Liver (tissue), 9 donors: Measurements from ENCODE around the gene FAM193A. TPM values are rescaled to one million over a fixed set of nuclear protein-coding genes. Genes with fewer than 3 reads are reported as not detected.

Source experiments
- DNase-seq: peaks from one replicate; pipeline ENCODE4 v3.0.0-alpha.2; 2017; ENCODE audit warnings: low spot score
- H3K27ac ChIP-seq, 2 donors: one replicate each; pipeline ENCODE4 v1.7.0; 2013; ENCODE audit warnings: inconsistent platforms in 2 of 2, low read length in 2 of 2, control low read depth in 1 of 2, low read depth in 1 of 2, mild to moderate bottlenecking in 1 of 2
- H3K27me3 ChIP-seq, 4 donors: one replicate each; pipeline versions ENCODE4 v1.6.1 to v1.7.0; 2013; ENCODE audit warnings: low read length in 3 of 4, inconsistent platforms in 1 of 4, mild to moderate bottlenecking in 1 of 4, moderate library complexity in 1 of 4; ENCODE audit not compliant: control insufficient read depth in 4 of 4, insufficient read depth in 4 of 4
- H3K36me3 ChIP-seq, 4 donors: one replicate each; pipeline versions ENCODE4 v1.6.1 to v1.7.0; 2013; ENCODE audit warnings: low read length in 3 of 4, mild to moderate bottlenecking in 3 of 4, low read depth in 1 of 4, moderate library complexity in 1 of 4; ENCODE audit not compliant: control insufficient read depth in 4 of 4, insufficient read depth in 3 of 4
- H3K4me1 ChIP-seq, 4 donors: one replicate each; pipeline versions ENCODE4 v1.6.1 to v1.7.0; 2013; ENCODE audit warnings: low read length in 3 of 4, mild to moderate bottlenecking in 3 of 4, moderate library complexity in 1 of 4; ENCODE audit not compliant: control insufficient read depth in 4 of 4, insufficient read depth in 4 of 4
- H3K4me3 ChIP-seq, 3 donors: one replicate each; pipeline versions ENCODE4 v1.6.1 to v1.7.0; 2013; ENCODE audit warnings: low read length in 3 of 3, control low read depth in 1 of 3, low read depth in 1 of 3, mild to moderate bottlenecking in 1 of 3
- H3K9ac ChIP-seq, 2 donors: one replicate each; pipeline ENCODE4 v1.7.0; 2013; ENCODE audit warnings: low read length in 2 of 2, mild to moderate bottlenecking in 2 of 2, moderate library complexity in 2 of 2, control low read depth in 1 of 2, low read depth in 1 of 2
- H3K9me3 ChIP-seq, 4 donors: one replicate each; pipeline versions ENCODE4 v1.6.1 to v1.7.0; 2013; ENCODE audit warnings: low read length in 3 of 4; ENCODE audit not compliant: control insufficient read depth in 4 of 4
- ATF3 ChIP-seq: IDR thresholded peaks from 2 replicates; pipeline ENCODE4 v1.6.1; 2016; ENCODE audit warnings: antibody characterized with exemption
- CTCF ChIP-seq: fragments of 150-350 bp; IDR thresholded peaks from 2 replicates; pipeline ENCODE4 v1.5.1; 2017; ENCODE audit warnings: improper control_type of control experiment, low read depth, low read length; ENCODE audit not compliant: missing input control
- EGR1 ChIP-seq, 2 donors: IDR thresholded peaks; 2 replicates each; pipeline ENCODE4 v1.6.1; 2016 to 2018; ENCODE audit warnings: antibody characterized with exemption in 2 of 2, low read depth in 2 of 2
- FOXA1 ChIP-seq: IDR thresholded peaks from 2 replicates; pipeline ENCODE4 v1.6.1; 2016; ENCODE audit warnings: antibody characterized with exemption
- FOXA2 ChIP-seq: IDR thresholded peaks from 2 replicates; pipeline ENCODE4 v1.6.1; 2016; ENCODE audit warnings: antibody characterized with exemption
- GABPA ChIP-seq, 2 donors: IDR thresholded peaks in 1 of 2; conservative IDR thresholded peaks in 1 of 2; 2 replicates each; pipeline ENCODE4 v1.6.1; 2016; ENCODE audit warnings: antibody characterized with exemption in 2 of 2, mild to moderate bottlenecking in 1 of 2, moderate library complexity in 1 of 2
- HNF4A ChIP-seq, 2 donors: conservative IDR thresholded peaks; 2 replicates each; pipeline ENCODE4 v1.6.1; 2016; ENCODE audit warnings: antibody characterized with exemption in 2 of 2, mild to moderate bottlenecking in 2 of 2
- HNF4G ChIP-seq: IDR thresholded peaks from 2 replicates; pipeline ENCODE4 v1.6.1; 2016; ENCODE audit warnings: antibody characterized with exemption
- MAX ChIP-seq: IDR thresholded peaks from 2 replicates; pipeline ENCODE4 v1.6.1; 2016; ENCODE audit warnings: antibody characterized with exemption
- RAD21 ChIP-seq, 2 donors: IDR thresholded peaks; 2 replicates each; pipeline ENCODE4 v1.6.1; 2016; ENCODE audit warnings: antibody characterized with exemption in 2 of 2, mild to moderate bottlenecking in 2 of 2
- REST ChIP-seq: IDR thresholded peaks from 2 replicates; pipeline ENCODE4 v1.6.1; 2016; ENCODE audit warnings: antibody characterized with exemption, mild to moderate bottlenecking
- SP1 ChIP-seq: IDR thresholded peaks from 2 replicates; pipeline ENCODE4 v1.6.1; 2018; ENCODE audit warnings: antibody characterized with exemption, mild to moderate bottlenecking
- TAF1 ChIP-seq: conservative IDR thresholded peaks from 2 replicates; pipeline ENCODE4 v1.6.1; 2016; ENCODE audit warnings: antibody characterized with exemption, mild to moderate bottlenecking
- YY1 ChIP-seq: IDR thresholded peaks from 2 replicates; pipeline ENCODE4 v1.6.1; 2016; ENCODE audit warnings: antibody characterized with exemption, mild to moderate bottlenecking
- ZBTB33 ChIP-seq: IDR thresholded peaks from 2 replicates; pipeline ENCODE4 v1.6.1; 2016; ENCODE audit warnings: antibody characterized with exemption
- WGBS: extraction: QIAGEN DNeasy Blood & Tissue Kit; methylation state at CpG from one replicate; pipeline ENCODE4 v1.1.7; 2013; 5-methylcytosine and 5-hydroxymethylcytosine counted together
- polyA plus RNA-seq, 2 donors: library from polyadenylated mRNA; stranded (reverse) in 1 of 2; unstranded in 1 of 2; fragments of 200-250 nt in 1 of 2; fragments of >200 nt in 1 of 2; fragmentation: Nextera tagmentation in 1 of 2; extraction: Ambion mirVana in 1 of 2; gene quantifications; one replicate each; pipeline versions ENCODE4 v1.2.1 to v1.2.3, GENCODE V29; 2013 to 2015
- total RNA-seq, 2 donors: library from RNA; depleted of rRNA; stranded (reverse); fragments of >200 nt; gene quantifications; one replicate each; pipeline ENCODE4 v1.2.3, GENCODE V29; 2014
- donor health status: healthy.
- donor health status: healthy.
- donor health status: healthy.
- donor health status: healthy.
- donor health status: healthy.

The FAM193A gene
- total and polyA plus RNA-seq, 4 donors: 3.9 to 10.2 (median 7.0) TPM

- H3K9me3 ChIP-seq: no peaks in the 10 kb centered on the region
- 88% methylated on average over 22 of the region's 22 CpGs for WGBS
- no peak for TF ChIP-seq TAF1
- TF ChIP-seq ATF3: no peak
- no peak for TF ChIP-seq GABPA (IDR thresholded peaks at IDR 0.05 in 1 of 2, conservative IDR thresholded peaks at IDR 0.05 in 1 of 2)
- no peak for TF ChIP-seq EGR1 (IDR thresholded peaks at IDR 0.05; ENCODE audit: low read depth in 2 of 2)
- no peak for TF ChIP-seq SP1
- no peak for TF ChIP-seq ZBTB33
- TF ChIP-seq MAX: no peak
- TF ChIP-seq FOXA2: no peak
- no peak for TF ChIP-seq CTCF
- no peak for TF ChIP-seq REST
- TF ChIP-seq RAD21 (IDR thresholded peaks at IDR 0.05): no peak
Observed at GRCh38 chr4:2624782-2625530, 88.5 kb downstream of the FAM193A start.

GRCh38 chr4:2626231-2626630 is 89.8 kb downstream of the FAM193A start:
- Histone ChIP-seq H3K27ac (no peak overlapping the region), H3K9me3 (no peaks in the 10 kb centered on the region), H3K27me3 (no peaks in the 10 kb centered on the region), H3K36me3 (peaks cover 10 to 37% (median 25%) of the 10 kb centered on the region in 4 donors), H3K9ac (no peak overlapping the region), H3K4me3 (no peak overlapping the region), H3K4me1 (peaks cover 2 to 5% (median 4%) of the 10 kb centered on the region in 4 donors)
- DNase-seq: no peak
- 68% methylated on average over 10 of the region's 10 CpGs for WGBS
- TF ChIP-seq HNF4A (conservative IDR thresholded peaks at IDR 0.05): no peak
- no peak for TF ChIP-seq RAD21 (IDR thresholded peaks at IDR 0.05)
- no peak for TF ChIP-seq REST
- no peak for TF ChIP-seq CTCF
- TF ChIP-seq HNF4G: no peak
- TF ChIP-seq YY1: no peak
- TF ChIP-seq EGR1 (IDR thresholded peaks at IDR 0.05; ENCODE audit: low read depth in 2 of 2): no peak
- no peak for TF ChIP-seq MAX
- TF ChIP-seq FOXA2: no peak
- TF ChIP-seq GABPA (IDR thresholded peaks at IDR 0.05 in 1 of 2, conservative IDR thresholded peaks at IDR 0.05 in 1 of 2): no peak
- no peak for TF ChIP-seq FOXA1

More at GRCh38 chr4:2624782-2625530, 88.5 kb downstream of the FAM193A start:
- Histone ChIP-seq H3K27ac (no peak overlapping the region), H3K36me3 (peaks cover 2 to 28% (median 16%) of the 10 kb centered on the region in 4 donors), H3K4me3 (no peak overlapping the region), H3K27me3 (no peaks in the 10 kb centered on the region), H3K4me1 (peaks cover 2 to 5% (median 4%) of the 10 kb centered on the region in 4 donors), H3K9ac (no peak overlapping the region)
- DNase-seq: no peak
